ENCODE measurements around the gene MRPL44. TPM values are rescaled to one million over a fixed set of nuclear protein-coding genes. Genes with fewer than 3 reads are reported as not detected.

MRPL44 gene
- polyA plus RNA-seq, 1 experiment, result 12.8 TPM

- Histone ChIP-seq H3K27me3 (ENCODE audit: control insufficient read depth, insufficient read depth, low read length) (no peaks in the 10 kb centered on the region), H3K36me3 (ENCODE audit: control insufficient read depth, insufficient read depth, low read length) (no peaks in the 10 kb centered on the region), H3K4me3 (ENCODE audit: low read depth, low read length) (no peak overlapping the region)
- TF ChIP-seq CTCF (IDR thresholded peaks at IDR 0.05; ENCODE audit: insufficient read depth, low read depth, low read length), result no peak
- POLR2A ChIA-PET, result no interaction called here
- CTCF ChIA-PET, result interaction anchor here (0.6 kb wide), 1 partner anchor 185 kb away, joined by 3 read pairs; no protein-coding TSS in a partner anchor
- DNase-seq (ENCODE audit: low read depth), result no peak
Observed at GRCh38 chr2:223949241-223949840, 7.9 kb upstream of the MRPL44 start.

GRCh38 chr2:223950448-223951347 is 6.6 kb upstream of the MRPL44 start:
- POLR2A ChIA-PET, result no interaction called here
- H3K36me3 ChIP-seq (ENCODE audit: control insufficient read depth, insufficient read depth, low read length), result no peaks in the 10 kb centered on the region
- TF ChIP-seq CTCF (IDR thresholded peaks at IDR 0.05; ENCODE audit: insufficient read depth, low read depth, low read length), result no peak
- no peaks in the 10 kb centered on the region for H3K27me3 ChIP-seq (ENCODE audit: control insufficient read depth, insufficient read depth, low read length)
- CTCF ChIA-PET, result no interaction called here
- no peak for DNase-seq (ENCODE audit: low read depth)
- H3K4me3 ChIP-seq (ENCODE audit: low read depth, low read length), result no peak overlapping the region

- H3K4me3 ChIP-seq (ENCODE audit: low read depth, low read length), result no peak overlapping the region
- ChIA-PET CTCF (no interaction called here), POLR2A (no interaction called here)
- DNase-seq (ENCODE audit: low read depth), result no peak
- no peaks in the 10 kb centered on the region for H3K36me3 ChIP-seq (ENCODE audit: control insufficient read depth, insufficient read depth, low read length)
- TF ChIP-seq CTCF (IDR thresholded peaks at IDR 0.05; ENCODE audit: insufficient read depth, low read depth, low read length), result no peak
- H3K27me3 ChIP-seq (ENCODE audit: control insufficient read depth, insufficient read depth, low read length), result no peaks in the 10 kb centered on the region
Observed at GRCh38 chr2:223952280-223952968, 4.8 kb upstream of the MRPL44 start.

- CTCF ChIA-PET, result interaction anchor here (1.2 to 1.3 kb wide), 2 partner anchors 16 to 156 kb away, joined by 3 to 4 read pairs; no protein-coding TSS in a partner anchor
- no peak for DNase-seq (ENCODE audit: low read depth)
- Histone ChIP-seq H3K4me3 (ENCODE audit: low read depth, low read length) (no peak overlapping the region), H3K36me3 (ENCODE audit: control insufficient read depth, insufficient read depth, low read length) (no peaks in the 10 kb centered on the region), H3K27me3 (ENCODE audit: control insufficient read depth, insufficient read depth, low read length) (no peaks in the 10 kb centered on the region)
- TF ChIP-seq CTCF (IDR thresholded peaks at IDR 0.05; ENCODE audit: insufficient read depth, low read depth, low read length), result no peak
- POLR2A ChIA-PET, result no interaction called here
Observed at GRCh38 chr2:223954401-223954800, 2.9 kb upstream of the MRPL44 start.

- no peak for DNase-seq (ENCODE audit: low read depth)
- Histone ChIP-seq H3K27me3 (ENCODE audit: control insufficient read depth, insufficient read depth, low read length) (no peaks in the 10 kb centered on the region), H3K36me3 (ENCODE audit: control insufficient read depth, insufficient read depth, low read length) (peaks cover 4% of the 10 kb centered on the region), H3K4me3 (ENCODE audit: low read depth, low read length) (no peak overlapping the region)
- CTCF ChIA-PET, result interaction anchor here (2.6 kb wide), 1 partner anchor 14 kb away, joined by 19 read pairs; no protein-coding TSS in a partner anchor
- TF ChIP-seq CTCF (IDR thresholded peaks at IDR 0.05; ENCODE audit: insufficient read depth, low read depth, low read length), result no peak
- POLR2A ChIA-PET, result no interaction called here
Observed at GRCh38 chr2:223956300-223956699, 963 bp upstream of the MRPL44 start.

Data from BJ (cell line).